GM18526 (cell line): ENCODE data around the gene ANGPTL3.

ENCODE experiments used
- POLR2A ChIP-seq: IDR thresholded peaks from 3 replicates; pipeline ENCODE4 v1.6.1; 2011; ENCODE audit not compliant: insufficient read length; ENCODE audit errors: extremely low read depth

ANGPTL3 gene

GRCh38 chr1:62613890-62614289, 16.6 kb downstream of the ANGPTL3 start:
- TF ChIP-seq POLR2A: no peak

DNA sequence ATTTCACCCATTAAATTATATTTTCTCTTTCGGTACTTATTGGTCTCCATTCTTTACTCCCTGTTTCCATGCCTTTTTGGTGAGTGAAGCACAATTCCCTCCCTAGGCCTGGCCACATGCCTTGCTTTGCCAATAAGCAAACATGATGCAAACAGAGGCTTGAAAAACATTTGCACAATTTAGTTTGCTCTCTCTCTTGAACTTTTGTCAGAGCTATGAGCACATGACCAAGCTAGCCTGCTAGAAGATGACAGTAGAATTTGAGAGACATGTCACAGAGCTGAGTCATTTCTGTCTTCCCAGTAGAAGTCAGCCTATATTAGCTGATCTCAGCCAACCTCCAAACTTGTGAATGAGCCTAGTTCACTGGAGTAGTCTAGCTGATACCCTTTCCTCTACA, 24.6 kb downstream of the ANGPTL3 start:
- TF ChIP-seq POLR2A: no peak

- no peak for TF ChIP-seq POLR2A
Observed at GRCh38 chr1:62625415-62625814, 28.1 kb downstream of the ANGPTL3 start.

GRCh38 chr1:62628506-62628905, 31.2 kb downstream of the ANGPTL3 start:
- no peak for TF ChIP-seq POLR2A

DNA sequence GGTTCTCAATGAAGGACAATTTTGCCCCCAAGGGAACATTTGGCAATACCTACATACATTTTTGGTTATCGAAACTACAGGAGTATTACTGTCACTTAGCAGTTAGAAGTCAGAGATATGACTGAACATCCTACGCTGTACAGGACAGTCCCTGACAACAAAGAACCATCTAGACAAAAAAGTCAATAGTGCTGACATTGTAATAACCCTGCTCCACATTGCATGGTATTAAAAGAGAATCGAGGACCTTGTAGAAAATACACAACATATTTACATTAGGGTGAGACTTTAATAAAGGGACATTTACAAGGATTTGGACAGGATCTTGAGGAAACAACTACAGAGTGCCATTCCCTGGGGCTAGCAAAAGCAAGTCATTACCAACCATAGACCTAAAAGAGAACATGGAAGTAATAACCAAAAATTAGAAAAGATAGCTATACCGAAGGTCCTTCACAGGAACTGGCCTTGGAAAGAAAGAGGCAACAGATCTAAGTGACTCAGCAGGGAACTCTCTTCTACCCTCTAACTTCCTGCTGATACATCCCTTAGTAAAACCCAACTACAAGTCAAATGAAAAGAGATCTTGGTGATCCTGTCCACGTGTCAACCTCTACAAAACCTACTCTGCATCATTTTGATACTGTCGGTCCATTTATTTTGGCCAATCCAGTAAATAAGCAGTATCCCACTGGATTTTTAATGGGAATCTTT, 40.2 kb downstream of the ANGPTL3 start:
- no peak for TF ChIP-seq POLR2A

GRCh38 chr1:62643283-62643682, 46.0 kb downstream of the ANGPTL3 start:
- no peak for TF ChIP-seq POLR2A

DNA sequence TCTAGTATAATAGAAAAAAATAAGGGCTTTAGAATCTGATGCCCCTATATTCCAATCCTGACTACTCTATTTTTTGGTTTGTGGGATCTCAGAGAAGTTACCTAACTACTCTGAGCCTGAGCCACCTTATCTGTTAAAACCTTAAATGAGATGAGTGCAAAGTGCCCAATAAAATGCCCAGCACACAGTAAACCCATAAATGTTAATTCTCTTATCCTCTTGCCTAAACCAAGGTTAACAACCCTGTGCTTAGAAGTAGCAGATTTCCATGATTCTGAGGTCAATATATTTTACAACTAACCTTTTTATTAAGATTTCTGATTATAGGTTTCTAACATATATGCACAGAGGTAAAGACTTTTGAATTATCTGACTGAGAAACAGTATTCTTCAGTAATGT, 55.1 kb downstream of the ANGPTL3 start:
- TF ChIP-seq POLR2A: no peak

DNA sequence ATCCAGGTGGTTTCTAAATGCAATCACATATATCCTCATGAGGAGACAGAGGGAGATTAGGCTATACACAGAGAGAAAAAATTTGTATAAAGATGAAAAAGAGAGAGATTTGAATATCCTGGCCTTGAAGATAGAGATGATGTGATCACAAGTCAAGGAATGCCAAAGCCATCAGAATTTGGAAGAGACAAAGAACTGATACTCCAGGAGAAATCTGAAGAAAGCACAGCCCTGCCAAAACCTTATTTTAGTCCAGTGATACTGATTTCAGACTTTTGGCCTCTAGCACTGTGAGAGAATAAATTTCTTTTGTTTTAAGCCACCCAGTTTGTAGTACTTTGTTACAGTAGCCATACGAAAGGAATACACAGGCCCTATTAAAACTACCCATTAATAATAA, 57.4 kb downstream of the ANGPTL3 start:
- no peak for TF ChIP-seq POLR2A
